Stomach (tissue), 9 donors: Measurements from ENCODE around the gene TRDN. TPM values are rescaled to one million over a fixed set of nuclear protein-coding genes. Genes with fewer than 3 reads are reported as not detected.

Experiments used
- DNase-seq, 2 donors: peaks; one replicate each; pipeline versions ENCODE4 v3.0.0 to v3.0.0-alpha.2; 2013 to 2019
- H3K27ac ChIP-seq, 5 donors: fragments of 200-600 bp in 4 of 5; sonication (generic) in 4 of 5; one replicate each; pipeline ENCODE4 v1.5.1; 2013 to 2019; ENCODE audit warnings: mild to moderate bottlenecking in 1 of 5, moderate library complexity in 1 of 5
- H3K27me3 ChIP-seq, 3 donors: fragments of 200-600 bp; sonication (generic); one replicate each; pipeline ENCODE4 v1.5.1; 2017 to 2019; ENCODE audit warnings: mixed run types in 1 of 3
- H3K36me3 ChIP-seq, 4 donors: fragments of 200-600 bp; sonication (generic); 1 replicate in 3 of 4; 2 replicates in 1 of 4; pipeline ENCODE4 v1.5.1; 2016 to 2019
- H3K4me1 ChIP-seq, 4 donors: fragments of 200-600 bp; sonication (generic); one replicate each; pipeline ENCODE4 v1.5.1; 2016 to 2019
- H3K4me3 ChIP-seq, 4 donors: fragments of 200-600 bp; sonication (generic) in 3 of 4; one replicate each; pipeline ENCODE4 v1.5.1; 2016 to 2019; ENCODE audit warnings: mild to moderate bottlenecking in 1 of 4
- H3K9me3 ChIP-seq, 4 donors: fragments of 200-600 bp; sonication (generic); one replicate each; pipeline ENCODE4 v1.5.1; 2016 to 2019
- CTCF ChIP-seq, 7 experiments: fragments of 450-650 bp in 4 of 7; fragments of 200-600 bp in 3 of 7; sonication (generic) in 3 of 7; IDR thresholded peaks; one replicate each; pipeline ENCODE4 v1.5.1; 2016 to 2019; ENCODE audit warnings: antibody characterized with exemption in 7 of 7, control low read depth in 2 of 7, mild to moderate bottlenecking in 1 of 7
- EP300 ChIP-seq: sonication (generic); formaldehyde crosslinking; IDR thresholded peaks from one replicate; pipeline ENCODE4 v1.6.1; 2017; ENCODE audit warnings: antibody characterized with exemption
- POLR2A ChIP-seq, 4 donors: fragments of 450-650 bp; IDR thresholded peaks; one replicate each; pipeline ENCODE4 v1.6.1; 2016; ENCODE audit warnings: antibody characterized with exemption in 4 of 4, control low read depth in 2 of 4, mild to moderate bottlenecking in 1 of 4, moderate library complexity in 1 of 4
- POLR2AphosphoS5 ChIP-seq, 3 donors: sonication (generic); formaldehyde crosslinking; IDR thresholded peaks; one replicate each; pipeline ENCODE4 v1.6.1; 2016; ENCODE audit warnings: antibody characterized with exemption in 3 of 3
- WGBS, 5 donors: extraction: QIAGEN DNeasy Blood & Tissue Kit in 3 of 5; methylation state at CpG; one replicate each; pipeline versions ENCODE4 v1.1.5 to v1.1.7; 2013 to 2018; 5-methylcytosine and 5-hydroxymethylcytosine counted together
- intact Hi-C: fragments of 100-400 bp; cut with DNase I; formaldehyde crosslinking; loops from one replicate; pipeline ENCODE4 v1.15.1; 2023; ENCODE audit warnings: low total_unique reads
- polyA plus RNA-seq, 3 donors: library from polyadenylated mRNA; stranded (reverse); fragments of 200-250 nt; gene quantifications; one replicate each; pipeline ENCODE4 v1.2.3, GENCODE V29; 2013
- total RNA-seq, 5 donors: library from RNA; depleted of rRNA; stranded (reverse); fragments of >200 nt; gene quantifications; one replicate each; pipeline versions ENCODE4 v1.1.0 to v1.2.3, GENCODE V29; 2014 to 2016
- donor health status: healthy with polysubstance abuse.
- donor health status: Bipolar disorder and iron deficiency.
- donor health status: healthy.

Gene TRDN
- total and polyA plus RNA-seq, 8 donors = 0.18 to 2.4 TPM; not detected in 6

DNA sequence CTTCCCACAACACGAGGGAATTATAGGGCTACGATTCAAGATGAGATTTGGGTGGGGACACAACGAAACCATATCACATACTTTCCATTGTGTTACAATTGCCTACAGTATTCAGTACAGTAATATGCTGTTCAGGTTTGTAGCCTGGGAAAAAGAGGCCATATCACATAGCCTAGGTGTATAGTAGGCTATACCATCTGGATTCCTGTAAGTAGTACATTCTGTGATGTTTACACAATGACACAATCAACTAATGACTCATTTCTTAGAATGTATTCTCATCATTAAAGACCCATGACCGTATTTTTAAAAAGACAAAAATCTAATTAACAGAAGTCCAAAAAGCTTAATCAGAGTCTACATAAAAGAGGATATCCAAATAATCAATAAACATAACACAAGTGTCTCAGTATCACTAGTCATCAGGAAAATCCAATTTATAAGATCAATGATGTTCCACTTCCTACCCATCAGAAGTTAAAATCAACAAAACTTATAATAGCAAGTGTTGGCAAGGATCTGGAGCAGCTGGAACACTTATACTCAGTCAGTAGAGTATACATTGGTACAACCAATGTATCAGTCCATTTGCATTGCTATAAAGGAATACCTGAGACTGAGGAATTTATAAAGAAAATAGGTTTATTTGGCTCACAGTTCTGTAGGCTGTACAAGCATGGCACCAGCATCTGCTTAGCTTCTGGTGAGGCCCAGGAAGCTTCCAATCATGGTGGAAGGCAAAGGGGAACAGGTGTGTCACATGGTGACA, 424.8 kb downstream of the TRDN start:
- H3K36me3 ChIP-seq = no peaks in the 10 kb centered on the region
- DNase-seq = no peak
- no peak overlapping the region for H3K4me3 ChIP-seq
- intact Hi-C loops = no loop called here
- no peaks in the 10 kb centered on the region for H3K27me3 ChIP-seq
- no peaks in the 10 kb centered on the region for H3K9me3 ChIP-seq
- H3K27ac ChIP-seq = no peak overlapping the region
- TF ChIP-seq POLR2A (IDR thresholded peaks at IDR 0.05) = no peak
- TF ChIP-seq POLR2AphosphoS5 (IDR thresholded peaks at IDR 0.05) = no peak
- TF ChIP-seq EP300 = no peak
- no peak for TF ChIP-seq CTCF (IDR thresholded peaks at IDR 0.05)
- WGBS, 5 donors = 80 to 92% (median 82%) methylated on average over 4 of the region's 4 CpGs
- no peaks in the 10 kb centered on the region for H3K4me1 ChIP-seq

- Histone ChIP-seq H3K4me3 (no peak overlapping the region), H3K36me3 (no peaks in the 10 kb centered on the region), H3K4me1 (no peaks in the 10 kb centered on the region), H3K27ac (no peak overlapping the region), H3K27me3 (no peaks in the 10 kb centered on the region), H3K9me3 (no peaks in the 10 kb centered on the region)
- intact Hi-C loops = no loop called here
- no peak for TF ChIP-seq POLR2AphosphoS5 (IDR thresholded peaks at IDR 0.05)
- TF ChIP-seq CTCF (IDR thresholded peaks at IDR 0.05) = no peak
- TF ChIP-seq EP300 = no peak
- TF ChIP-seq POLR2A (IDR thresholded peaks at IDR 0.05) = no peak
- 81 to 92% (median 89%) methylated on average over 2 of the region's 2 CpGs for WGBS, 5 donors
- DNase-seq = no peak
These were observed 426.1 kb downstream of the TRDN start for GRCh38 chr6:123210645-123211044.

DNA sequence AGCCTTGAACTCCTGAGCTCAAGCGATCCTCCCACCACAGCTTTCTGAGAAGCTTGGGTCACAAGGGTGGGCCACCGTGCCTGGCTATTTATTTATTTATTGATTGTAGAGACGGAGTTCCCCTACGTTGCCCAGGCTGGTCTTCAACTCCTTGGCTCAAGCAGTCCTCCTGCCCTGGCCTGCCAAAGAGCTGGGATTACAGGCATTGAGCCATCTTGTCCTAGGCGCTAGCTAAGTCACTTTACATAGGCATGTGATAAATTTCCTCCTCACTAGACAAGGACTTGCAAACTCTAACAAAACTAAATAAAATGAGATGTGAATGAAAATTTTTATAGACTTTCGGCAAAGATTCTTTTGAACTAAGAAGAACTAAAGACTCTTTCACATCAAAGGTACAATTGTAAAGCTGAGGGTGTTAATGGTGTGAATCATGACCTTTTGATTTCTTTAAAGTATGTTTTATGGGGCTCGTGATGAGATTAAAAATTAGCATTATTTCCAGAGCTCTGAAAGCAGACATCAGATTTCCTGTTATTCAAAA, 428.7 kb downstream of the TRDN start:
- Histone ChIP-seq H3K27ac (no peak overlapping the region), H3K4me3 (no peak overlapping the region), H3K4me1 (no peaks in the 10 kb centered on the region), H3K36me3 (no peaks in the 10 kb centered on the region), H3K9me3 (no peaks in the 10 kb centered on the region), H3K27me3 (no peaks in the 10 kb centered on the region)
- TF ChIP-seq EP300 (no peak), CTCF (IDR thresholded peaks at IDR 0.05) (no peak), POLR2AphosphoS5 (IDR thresholded peaks at IDR 0.05) (no peak), POLR2A (IDR thresholded peaks at IDR 0.05) (no peak)
- no peak for DNase-seq
- intact Hi-C loops = no loop called here
- 58 to 72% (median 69%) methylated on average over 7 of the region's 7 CpGs for WGBS, 5 donors

DNA sequence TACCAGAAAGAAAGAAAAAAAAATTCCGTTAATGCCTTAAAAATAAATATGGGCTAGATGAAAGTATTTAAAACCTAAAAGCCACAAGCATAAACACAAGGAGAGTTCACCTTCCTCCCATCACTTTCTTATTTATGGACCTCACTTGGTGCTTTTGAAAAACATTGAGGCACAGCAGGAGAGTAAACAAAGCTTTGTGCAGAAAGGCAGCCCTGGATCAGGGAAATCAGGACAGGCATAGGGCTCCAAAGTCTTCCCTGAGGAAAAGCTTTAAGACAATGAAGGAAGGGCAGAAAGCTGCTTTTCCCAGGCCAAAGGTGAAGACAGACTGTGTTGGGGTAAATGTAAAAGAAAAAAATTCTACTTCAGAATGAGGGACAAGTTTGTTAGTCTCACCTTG, 432.8 kb downstream of the TRDN start:
- Histone ChIP-seq H3K36me3 (no peaks in the 10 kb centered on the region), H3K9me3 (peaks cover 0 to 13% (median 10%) of the 10 kb centered on the region in 4 donors), H3K27me3 (no peaks in the 10 kb centered on the region), H3K4me3 (no peak overlapping the region), H3K4me1 (no peaks in the 10 kb centered on the region), H3K27ac (no peak overlapping the region)
- TF ChIP-seq POLR2AphosphoS5 (IDR thresholded peaks at IDR 0.05) = no peak
- no peak for TF ChIP-seq POLR2A (IDR thresholded peaks at IDR 0.05)
- no peak for TF ChIP-seq CTCF (IDR thresholded peaks at IDR 0.05)
- TF ChIP-seq EP300 = no peak
- intact Hi-C loops = no loop called here
- DNase-seq = no peak
- WGBS, 5 donors = 39 to 62% (median 55%) methylated on average over 1 of the region's 1 CpG
